GM21529 (cell line): ENCODE results near the gene KIAA0825.

Experiments used
- ATAC-seq: cut with Tn5 transposase; IDR thresholded peaks from one replicate; pipeline ENCODE4 v1.9.1; 2021; ENCODE audit not compliant: unreplicated experiment

Gene KIAA0825

GRCh38 chr5:94618493-94619328 lies at the start of gene KIAA0825, which contains the start of gene SLF1:
Gene KIAA0825, minus strand, starts transcription at chr5:94618604. Its CDS starts 81,478 bp downstream, at chr5:94537126.
Gene SLF1, plus strand, starts transcription at chr5:94618669. Its CDS starts 10,142 bp downstream, at chr5:94628811.
- peak; percentile 97 for ATAC-seq

GRCh38 chr5:94667937-94668336 lies 49.5 kb upstream of the KIAA0825 start:
- no peak for ATAC-seq

- no peak for ATAC-seq
Observed at GRCh38 chr5:94661086-94661485, 42.7 kb upstream of the KIAA0825 start.

- ATAC-seq, result no peak
Observed at GRCh38 chr5:94660506-94660905, 42.1 kb upstream of the KIAA0825 start.

GRCh38 chr5:94658272-94658671 lies 39.9 kb upstream of the KIAA0825 start:
- ATAC-seq, result no peak

- ATAC-seq, result no peak
Observed at GRCh38 chr5:94649874-94650273, 31.5 kb upstream of the KIAA0825 start.

GRCh38 chr5:94646758-94647157 lies 28.4 kb upstream of the KIAA0825 start:
- ATAC-seq, result no peak

- ATAC-seq, result no peak
Observed at GRCh38 chr5:94645053-94645452, 26.6 kb upstream of the KIAA0825 start.

GRCh38 chr5:94640176-94640575 lies 21.8 kb upstream of the KIAA0825 start:
- no peak for ATAC-seq

- peak; percentile 99 for ATAC-seq
Observed at GRCh38 chr5:94632024-94632423, 13.6 kb upstream of the KIAA0825 start.

GRCh38 chr5:94627191-94627590 lies 8.8 kb upstream of the KIAA0825 start:
- ATAC-seq, result no peak

GRCh38 chr5:94623877-94624276 lies 5.5 kb upstream of the KIAA0825 start:
- ATAC-seq, result no peak

- no peak for ATAC-seq
Observed at GRCh38 chr5:94623011-94623410, 4.6 kb upstream of the KIAA0825 start.

- ATAC-seq, result no peak
Observed at GRCh38 chr5:94621763-94622162, 3.4 kb upstream of the KIAA0825 start.

- no peak for ATAC-seq
Observed at GRCh38 chr5:94620256-94620655, 1.9 kb upstream of the KIAA0825 start.

- ATAC-seq, result peak; percentile 30
Observed at GRCh38 chr5:94618029-94618492, 343 bp downstream of the KIAA0825 start.

- ATAC-seq, result no peak
Observed at GRCh38 chr5:94615862-94616261, 2.5 kb downstream of the KIAA0825 start.

GRCh38 chr5:94614156-94614805 lies 4.1 kb downstream of the KIAA0825 start:
- ATAC-seq, result no peak

GRCh38 chr5:94613583-94613982 lies 4.8 kb downstream of the KIAA0825 start:
- ATAC-seq, result no peak

- no peak for ATAC-seq
Observed at GRCh38 chr5:94595281-94595840, 23.0 kb downstream of the KIAA0825 start.

- peak; percentile 89 for ATAC-seq
Observed at GRCh38 chr5:94577466-94578245, 40.7 kb downstream of the KIAA0825 start.
